Kidney (tissue), 14 donors: ENCODE results near the gene KIF26B. TPM values are rescaled to one million over a fixed set of nuclear protein-coding genes. Genes with fewer than 3 reads are reported as not detected.

Experiments used
- DNase-seq, 5 donors: peaks; one replicate each; pipeline ENCODE4 v3.0.0-alpha.2; 2013 to 2020
- FAIRE-seq: peaks from 2 replicates; lab custom pipeline; 2012; peaks lifted over from hg19 to GRCh38; lab: Jason Lieb, UNC
- H3K27ac ChIP-seq, 2 donors: one replicate each; pipeline ENCODE4 v1.7.0; 2013; ENCODE audit warnings: low read depth in 2 of 2, low read length in 2 of 2, inconsistent platforms in 1 of 2
- H3K27me3 ChIP-seq: one replicate; pipeline ENCODE4 v1.7.1; 2013; ENCODE audit warnings: low read length, inconsistent platforms; ENCODE audit not compliant: control insufficient read depth, insufficient read depth
- H3K36me3 ChIP-seq, 3 donors: one replicate each; pipeline versions ENCODE4 v1.7.0 to v1.7.1; 2013; ENCODE audit warnings: low read length in 3 of 3, control low read depth in 1 of 3, inconsistent platforms in 1 of 3; ENCODE audit not compliant: insufficient read depth in 3 of 3, control insufficient read depth in 2 of 3
- H3K4me1 ChIP-seq, 3 donors: one replicate each; pipeline versions ENCODE4 v1.7.0 to v1.7.1; 2013; ENCODE audit warnings: low read length in 3 of 3, inconsistent platforms in 1 of 3, low read depth in 1 of 3; ENCODE audit not compliant: control insufficient read depth in 2 of 3, insufficient read depth in 2 of 3
- H3K4me3 ChIP-seq, 3 donors: one replicate each; pipeline versions ENCODE4 v1.7.0 to v1.8.1; 2013; ENCODE audit warnings: low read length in 3 of 3, control low read depth in 1 of 3, inconsistent platforms in 1 of 3
- H3K9ac ChIP-seq, 3 donors: one replicate each; pipeline versions ENCODE4 v1.7.0 to v1.7.1; 2013; ENCODE audit warnings: low read length in 3 of 3, control low read depth in 1 of 3, inconsistent platforms in 1 of 3
- H3K9me3 ChIP-seq, 3 donors: one replicate each; pipeline versions ENCODE4 v1.7.0 to v1.7.1; 2013; ENCODE audit warnings: low read length in 3 of 3, control low read depth in 1 of 3, inconsistent platforms in 1 of 3; ENCODE audit not compliant: control insufficient read depth in 2 of 3, insufficient read depth in 1 of 3
- intact Hi-C: fragments of 100-400 bp; cut with DNase I; formaldehyde crosslinking; loops from one replicate; pipeline ENCODE4 v1.11.1; 2022
- polyA plus RNA-seq: library from polyadenylated mRNA; stranded (reverse); fragments of 350-450 nt; fragmentation: Illumina TruSeq; extraction: RNeasy Lipid Tissue Mini Kit (QIAGEN cat#74804); gene quantifications from one replicate; pipeline ENCODE4 v1.2.3, GENCODE V29; 2014; ENCODE audit warnings: low read depth, low replicate concordance; ENCODE audit not compliant: insufficient read depth
- total RNA-seq: library from RNA; stranded (reverse); fragmentation: NEBNext Ultra II Directional; extraction: Animal tissue kit (Norgen Biotek cat#: 25700); gene quantifications from one replicate; pipeline ENCODE4 v1.2.1, GENCODE V29; 2021
- TF ChIP-seq, protein P1 (sequence below): IDR thresholded peaks from 3 replicates; pipeline ENCODE4 v1.5.1; 2012; ENCODE audit warnings: mild to moderate bottlenecking, moderate library complexity, borderline replicate concordance; ENCODE audit not compliant: insufficient read depth; ENCODE audit errors: extremely low read depth
- donor health status: control.
- donor health status: control.
- donor health status: control.
- donor health status: control.
- donor health status: control.
- donor health status: DM: yes; HTN: yes; CAD: no.
- donor health status: Normal renal cell carcinoma (clear cell type).

Gene KIF26B
- total and polyA plus RNA-seq, 2 donors from 2014 or later: 0.52 to 10.7 TPM

DNA sequence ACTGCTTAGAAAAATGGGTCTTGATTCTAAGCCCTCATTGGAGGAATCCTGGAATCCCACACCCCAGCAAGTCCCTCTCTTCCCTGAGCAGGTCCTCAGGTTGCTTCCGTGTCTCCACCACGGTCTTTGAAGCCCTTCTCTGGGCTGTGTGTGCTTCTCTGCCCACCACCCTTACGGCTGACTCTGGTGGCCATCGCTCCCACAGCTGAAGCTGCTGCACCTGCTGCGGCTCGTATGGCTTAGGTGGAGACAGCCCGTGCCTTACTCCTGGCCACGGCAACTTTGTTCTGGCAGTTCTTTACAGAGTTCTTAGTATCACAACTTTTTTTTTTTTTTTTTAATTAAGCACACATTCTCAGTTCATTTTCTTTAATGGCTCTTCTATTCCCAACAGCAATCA lies 10.9 kb upstream of the KIF26B start:
- FAIRE-seq (no peak), DNase-seq (no peak)
- no peak overlapping the region for H3K27ac ChIP-seq
- H3K4me1 ChIP-seq: no peaks in the 10 kb centered on the region
- no peak overlapping the region for H3K4me3 ChIP-seq
- TF ChIP-seq, protein P1, sequence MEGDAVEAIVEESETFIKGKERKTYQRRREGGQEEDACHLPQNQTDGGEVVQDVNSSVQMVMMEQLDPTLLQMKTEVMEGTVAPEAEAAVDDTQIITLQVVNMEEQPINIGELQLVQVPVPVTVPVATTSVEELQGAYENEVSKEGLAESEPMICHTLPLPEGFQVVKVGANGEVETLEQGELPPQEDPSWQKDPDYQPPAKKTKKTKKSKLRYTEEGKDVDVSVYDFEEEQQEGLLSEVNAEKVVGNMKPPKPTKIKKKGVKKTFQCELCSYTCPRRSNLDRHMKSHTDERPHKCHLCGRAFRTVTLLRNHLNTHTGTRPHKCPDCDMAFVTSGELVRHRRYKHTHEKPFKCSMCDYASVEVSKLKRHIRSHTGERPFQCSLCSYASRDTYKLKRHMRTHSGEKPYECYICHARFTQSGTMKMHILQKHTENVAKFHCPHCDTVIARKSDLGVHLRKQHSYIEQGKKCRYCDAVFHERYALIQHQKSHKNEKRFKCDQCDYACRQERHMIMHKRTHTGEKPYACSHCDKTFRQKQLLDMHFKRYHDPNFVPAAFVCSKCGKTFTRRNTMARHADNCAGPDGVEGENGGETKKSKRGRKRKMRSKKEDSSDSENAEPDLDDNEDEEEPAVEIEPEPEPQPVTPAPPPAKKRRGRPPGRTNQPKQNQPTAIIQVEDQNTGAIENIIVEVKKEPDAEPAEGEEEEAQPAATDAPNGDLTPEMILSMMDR: no peak
- H3K9ac ChIP-seq: no peak overlapping the region
- H3K9me3 ChIP-seq: no peaks in the 10 kb centered on the region
- intact Hi-C loops: no loop called here
- no peaks in the 10 kb centered on the region for H3K27me3 ChIP-seq
- no peaks in the 10 kb centered on the region for H3K36me3 ChIP-seq

DNA sequence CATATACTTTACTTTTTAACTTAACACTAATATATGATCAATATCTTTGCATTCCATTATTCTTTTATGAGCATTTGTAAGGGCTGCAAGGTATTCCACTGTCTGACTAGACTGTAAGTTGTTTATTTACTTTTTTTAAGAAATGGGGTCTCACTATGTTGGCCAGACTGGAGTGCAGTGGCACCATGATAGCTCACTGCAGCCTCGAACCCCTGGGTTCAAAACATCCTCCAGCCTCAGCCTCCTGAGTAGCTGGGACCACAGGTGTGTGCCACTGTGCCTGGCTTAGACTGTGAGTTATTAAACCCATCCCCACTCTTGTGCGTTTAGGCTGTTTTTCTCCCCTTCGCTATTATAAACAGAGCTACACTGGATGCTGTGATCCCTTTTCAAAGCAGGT lies 6.7 kb upstream of the KIF26B start:
- Histone ChIP-seq H3K27me3 (no peaks in the 10 kb centered on the region), H3K9ac (no peak overlapping the region), H3K4me3 (no peak overlapping the region), H3K27ac (no peak overlapping the region), H3K36me3 (no peaks in the 10 kb centered on the region), H3K9me3 (no peaks in the 10 kb centered on the region), H3K4me1 (no peaks in the 10 kb centered on the region)
- FAIRE-seq: no peak
- DNase-seq: no peak
- intact Hi-C loops: no loop called here
- TF ChIP-seq, protein P1: no peak

DNA sequence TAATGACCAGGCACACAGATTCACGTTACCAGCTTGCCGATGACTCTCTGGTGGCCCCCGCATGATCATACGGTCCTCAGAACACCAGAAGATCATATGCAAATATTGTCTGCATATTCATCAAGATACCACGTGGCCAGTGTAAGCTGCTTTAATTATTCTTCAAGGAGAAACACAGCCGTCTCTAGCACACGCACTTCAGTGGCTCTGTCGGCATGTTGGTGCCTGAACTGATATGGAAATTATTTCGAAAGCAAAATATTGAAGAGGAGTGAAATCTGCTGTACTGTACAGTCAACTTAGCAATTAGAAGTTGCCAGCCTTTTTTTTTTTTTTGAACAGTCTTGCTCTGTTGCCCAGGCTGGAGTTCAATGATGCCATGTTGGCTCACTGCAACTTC lies 5.9 kb upstream of the KIF26B start:
- H3K9ac ChIP-seq: no peak overlapping the region
- FAIRE-seq (no peak), DNase-seq (no peak)
- no peak overlapping the region for H3K4me3 ChIP-seq
- peaks cover 0 to 6% (median 6%) of the 10 kb centered on the region in 3 donors for H3K4me1 ChIP-seq
- TF ChIP-seq, protein P1: no peak
- intact Hi-C loops: no loop called here
- H3K27ac ChIP-seq: no peak overlapping the region
- no peaks in the 10 kb centered on the region for H3K27me3 ChIP-seq
- no peaks in the 10 kb centered on the region for H3K36me3 ChIP-seq
- no peaks in the 10 kb centered on the region for H3K9me3 ChIP-seq

DNA sequence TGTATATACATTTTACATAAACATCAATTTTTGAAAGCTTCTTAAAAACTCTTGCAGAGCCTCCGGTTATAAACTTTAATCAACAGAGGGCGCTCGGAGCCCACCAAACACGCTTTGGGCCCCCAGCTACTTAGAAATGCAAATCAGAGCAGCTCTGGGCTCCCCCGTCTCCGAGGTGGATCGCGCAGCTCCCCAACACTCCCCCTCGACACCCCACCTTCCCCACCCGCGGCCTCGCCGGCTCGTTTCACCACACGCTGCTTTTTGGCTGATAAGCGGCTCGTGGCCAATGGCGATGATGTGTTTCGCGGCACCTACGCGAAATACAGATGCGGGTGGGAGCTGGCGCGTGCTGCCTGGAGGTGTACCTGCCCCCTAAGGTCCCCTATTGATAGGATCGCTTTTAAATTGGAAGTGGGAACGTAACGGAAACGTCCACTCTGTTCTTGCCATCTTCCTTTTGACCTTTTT lies 1.7 kb upstream of the KIF26B start:
- H3K4me3 ChIP-seq: peak overlapping the region; percentile 71 to 73 (median 71)
- intact Hi-C loops: no loop called here
- TF ChIP-seq, protein P1: peak; percentile 66
- no peaks in the 10 kb centered on the region for H3K9me3 ChIP-seq
- H3K9ac ChIP-seq: peak overlapping the region in 2 of 3 donors; percentile 25 to 53
- H3K27me3 ChIP-seq: no peaks in the 10 kb centered on the region
- peaks cover 0 to 10% (median 9%) of the 10 kb centered on the region in 3 donors for H3K4me1 ChIP-seq
- H3K27ac ChIP-seq: no peak overlapping the region
- no peak for FAIRE-seq
- H3K36me3 ChIP-seq: no peaks in the 10 kb centered on the region
- DNase-seq: peak; percentile 82 to 93 (median 87)
